DMS 273 treated with DMSO at 0.1 percent for 48 hours (cell line): Measurements from ENCODE around the gene DHODH.
A peak's percentile ranks its signal among the peaks of the same experiment; 100 is the strongest.
"Not testable (repeated sequence)": the region's sequence is repeated elsewhere in the genome, so short reads cannot be mapped to it uniquely, and the experiment has no call there.

Experiments
- DNase-seq: peaks from one replicate; lab custom pipeline; 2025; lab: John Stamatoyannopoulos, UW

Gene DHODH

DNA sequence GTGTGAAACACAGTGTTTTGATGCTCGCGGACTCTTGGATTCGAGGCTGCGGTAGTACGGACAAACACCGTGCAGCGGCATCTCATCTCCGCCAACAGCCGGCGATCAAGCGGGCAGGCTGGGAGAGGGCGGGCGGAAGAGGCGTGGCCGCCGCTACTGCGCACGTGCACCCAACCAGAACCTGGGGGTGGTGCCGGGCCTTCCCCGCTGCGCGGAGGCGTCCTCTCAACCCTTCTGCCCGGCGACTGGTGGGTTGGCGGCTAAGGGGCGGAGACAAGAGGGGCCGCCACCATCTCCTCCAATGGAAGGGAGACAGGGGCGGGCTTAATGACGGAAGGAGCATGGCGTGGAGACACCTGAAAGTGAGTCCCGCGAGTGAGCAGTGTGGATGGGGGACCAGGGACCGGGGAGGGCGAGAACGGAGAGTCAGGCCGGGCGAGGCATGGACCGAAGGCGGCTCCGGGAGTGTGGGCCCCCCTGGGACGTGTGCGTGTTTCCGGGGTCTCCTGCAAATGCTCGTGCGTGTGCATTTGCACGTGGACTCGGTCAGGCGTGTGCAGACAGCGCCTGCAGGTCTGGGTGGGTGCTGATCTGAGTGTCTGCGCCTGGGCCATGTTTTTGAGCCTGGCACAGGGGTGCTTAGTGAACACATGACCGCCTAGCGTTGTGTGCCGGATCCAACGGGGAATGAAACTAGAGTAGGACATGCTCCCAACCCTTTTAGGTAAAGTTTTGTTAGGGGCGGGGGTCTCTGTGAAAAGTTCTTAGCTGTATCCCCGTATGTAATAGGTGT is at the start of gene DHODH:
Gene DHODH, plus strand, starts transcription at position 321 of the 793 bp plus-strand sequence. Its CDS starts 21 bp downstream, at position 342.
- peak; percentile 96 for DNase-seq

DNA sequence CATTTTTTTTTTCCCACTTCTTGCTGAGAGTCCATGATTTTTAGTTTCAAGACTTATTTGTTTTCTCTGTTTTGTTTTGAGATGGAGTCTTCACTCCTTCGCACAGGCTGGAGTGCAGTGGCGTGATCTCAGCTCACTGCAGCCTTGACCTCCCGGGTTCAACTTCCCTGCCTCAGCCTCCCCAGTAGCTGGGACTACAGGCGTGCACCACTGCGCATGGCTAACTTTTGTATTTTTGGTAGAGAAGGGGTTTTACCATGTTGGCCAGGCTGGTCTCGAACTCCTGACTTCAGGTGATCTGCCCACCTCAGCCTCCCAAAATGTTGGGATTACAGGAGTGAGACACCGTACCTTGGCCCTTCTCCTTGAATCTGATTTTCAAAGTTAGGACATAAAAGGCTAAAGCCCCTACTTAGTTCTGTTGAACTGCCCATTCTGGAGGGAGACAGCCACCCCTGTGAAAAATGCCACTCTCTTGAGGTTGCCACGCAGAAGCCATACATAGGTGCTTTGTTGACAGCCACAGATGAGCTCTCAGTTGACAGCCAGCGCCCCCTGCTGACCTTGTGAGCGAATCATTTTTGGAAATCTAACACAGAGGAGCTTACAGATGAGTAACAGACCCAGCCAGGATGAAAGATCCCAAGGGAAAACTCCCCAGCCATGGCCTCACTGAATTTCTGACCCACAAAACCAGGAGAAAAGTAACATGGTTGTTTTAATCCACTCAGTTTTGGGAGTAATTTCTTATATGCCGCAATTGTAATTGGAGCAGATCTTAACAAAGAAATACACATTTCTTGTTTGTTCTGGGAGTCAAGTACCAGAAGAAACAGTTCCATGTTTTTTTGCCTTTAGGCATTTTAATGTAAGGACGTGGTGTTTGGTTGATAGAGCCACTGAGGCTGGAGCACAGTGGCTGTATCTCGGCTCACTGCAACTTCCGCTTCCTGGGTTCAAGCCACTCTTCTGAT is 47.2 kb upstream of the DHODH start:
- peak; percentile 63 for DNase-seq

DNA sequence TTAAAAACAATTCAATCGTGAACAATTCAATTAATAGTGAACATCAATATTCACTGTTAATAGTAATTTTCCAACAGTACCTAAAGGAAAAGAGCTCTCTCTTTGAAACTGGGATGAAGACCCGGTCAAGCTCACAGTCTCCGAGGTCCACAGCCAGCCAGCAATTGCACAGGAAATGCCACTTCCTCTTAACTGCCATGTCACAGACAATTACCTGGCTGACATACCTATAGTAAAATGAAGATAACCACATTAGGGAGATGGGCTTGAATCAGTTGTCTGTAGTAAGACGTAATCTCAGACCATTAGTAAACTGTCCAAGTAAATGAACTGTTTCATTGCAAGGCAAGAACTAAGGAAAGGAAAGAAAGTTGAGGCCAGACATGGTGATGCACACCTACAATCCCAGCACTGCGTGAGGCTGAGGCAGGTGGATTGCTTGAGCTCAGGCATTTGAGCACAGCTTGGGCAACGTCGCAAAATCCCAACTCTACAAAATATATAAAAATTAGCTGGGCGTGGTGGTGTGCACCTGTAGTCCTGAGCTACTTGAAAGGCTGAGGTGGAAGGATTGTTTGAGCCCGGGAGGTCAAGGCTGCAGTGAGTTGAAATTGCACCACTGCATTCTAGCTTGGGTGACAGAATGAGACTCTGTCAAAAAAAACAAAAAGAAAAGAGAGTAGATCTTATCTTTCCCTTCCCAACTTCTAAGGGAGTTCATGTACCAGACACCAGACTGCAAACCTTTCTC is 45.2 kb upstream of the DHODH start:
- DNase-seq: no peak

DNA sequence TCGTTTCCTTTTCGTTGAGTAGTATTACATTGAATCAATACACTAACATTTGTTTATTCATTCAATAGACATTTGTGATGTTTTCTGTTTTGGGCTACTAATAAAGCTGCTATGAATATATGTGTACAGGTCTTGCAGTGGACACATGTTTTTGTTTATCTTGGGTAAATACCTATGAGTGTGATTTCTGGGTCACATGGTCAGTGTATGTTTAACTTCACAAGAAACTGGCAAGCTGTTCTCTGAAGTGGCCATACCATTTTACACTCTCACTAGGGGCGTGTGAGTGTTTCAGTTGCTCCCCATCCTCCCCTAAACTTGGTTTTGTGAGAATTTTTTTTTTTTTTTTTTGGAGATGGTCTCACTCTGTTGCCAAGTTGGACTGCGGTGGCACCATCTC is 43.3 kb upstream of the DHODH start:
- DNase-seq: no peak

DNA sequence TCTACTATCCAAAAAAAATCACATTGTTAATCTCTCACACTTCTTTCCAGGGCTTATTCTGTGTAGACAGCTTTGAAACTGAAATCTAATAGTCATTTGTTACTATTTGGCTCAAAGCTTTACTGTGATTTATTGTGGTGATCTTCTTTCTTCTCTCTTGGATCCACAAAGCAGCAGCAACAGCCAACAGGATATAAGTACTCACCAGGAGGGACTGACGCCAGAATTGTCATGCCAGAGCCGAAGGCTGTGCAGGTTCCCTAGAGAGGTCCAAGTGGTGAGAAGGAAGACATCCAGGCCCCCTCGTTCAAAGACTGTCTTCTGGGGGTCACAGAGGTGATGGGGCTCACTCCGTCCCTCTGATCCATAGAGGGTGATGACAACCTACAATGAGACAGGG is 41.6 kb upstream of the DHODH start:
- no peak for DNase-seq

DNA sequence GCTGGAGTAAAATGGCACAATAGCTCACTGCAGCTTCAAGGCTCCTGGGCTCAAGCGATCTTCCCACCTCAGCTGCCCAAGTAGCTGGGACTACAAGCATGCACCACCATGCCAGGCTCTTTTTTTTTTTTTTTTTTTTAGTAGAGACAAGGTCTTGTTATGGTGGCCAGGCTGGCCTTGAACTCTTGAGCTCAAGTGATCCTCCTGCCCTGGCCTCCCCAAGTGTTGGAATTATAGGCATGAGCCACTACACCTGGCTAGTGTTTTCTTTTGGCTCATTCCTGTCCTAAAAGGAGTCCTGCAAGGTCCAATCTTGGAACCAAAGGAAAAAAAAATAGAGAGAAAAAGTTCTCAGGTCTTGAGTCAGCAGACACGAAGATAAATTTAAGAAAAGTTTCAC is 39.2 kb upstream of the DHODH start:
- DNase-seq: no peak

DNA sequence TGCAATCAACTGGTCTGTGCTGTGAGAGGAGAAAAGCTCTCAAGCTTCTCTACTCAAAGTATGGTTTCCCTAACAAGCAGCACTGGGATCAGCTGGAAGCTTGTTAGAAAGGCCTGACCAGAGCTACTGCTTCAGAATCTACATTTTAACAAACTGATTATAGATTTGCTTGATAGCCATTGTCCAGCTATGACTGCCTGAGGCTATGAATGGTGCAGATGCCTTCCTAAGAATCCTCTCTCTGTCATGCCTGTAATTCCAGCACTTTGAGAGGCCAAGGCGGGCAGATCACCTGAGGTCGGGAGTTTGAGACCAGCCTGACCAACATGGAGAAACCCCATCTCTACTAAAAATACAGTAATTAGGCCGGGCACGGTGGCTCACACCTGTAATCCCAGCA is 37.0 kb upstream of the DHODH start:
- DNase-seq: no peak

DNA sequence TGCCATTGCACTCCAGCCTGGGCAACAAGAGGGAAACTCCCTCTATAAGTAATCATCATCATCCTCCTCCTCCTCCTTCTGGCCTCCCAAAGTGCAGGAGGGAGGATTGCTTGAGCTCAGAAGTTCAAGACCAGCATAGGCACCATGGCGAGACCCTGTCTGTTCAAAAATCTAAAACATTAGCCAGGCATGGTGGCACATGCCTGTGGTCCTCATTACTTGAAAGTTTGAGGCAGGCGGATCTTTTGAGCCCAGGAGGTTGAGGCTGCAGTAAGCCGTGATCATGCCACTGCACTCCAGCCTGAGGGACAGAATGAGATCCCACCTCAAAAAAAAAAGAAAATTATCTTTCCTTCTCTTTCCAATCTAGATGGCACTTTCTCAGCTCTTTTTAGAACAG is 36.2 kb upstream of the DHODH start:
- no peak for DNase-seq

DNA sequence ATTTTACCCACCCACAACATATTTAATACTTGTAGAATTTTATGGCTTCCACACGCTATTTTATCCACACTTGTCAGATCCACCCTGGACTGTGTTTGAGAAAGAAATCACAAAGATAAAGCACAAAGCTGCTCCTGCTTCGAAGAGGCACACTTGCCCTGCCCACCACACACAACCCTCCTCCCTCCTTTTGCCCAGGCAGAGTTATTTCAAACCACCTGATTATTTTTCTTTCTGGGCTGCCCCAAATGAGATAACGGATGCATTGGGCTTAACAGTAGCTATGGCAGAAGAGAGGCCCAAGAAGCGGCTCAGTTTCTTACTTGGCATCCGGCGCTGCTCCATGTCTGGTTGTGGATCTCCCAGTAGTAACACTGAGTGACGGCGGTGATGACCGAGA is 35.5 kb upstream of the DHODH start:
- DNase-seq: no peak

DNA sequence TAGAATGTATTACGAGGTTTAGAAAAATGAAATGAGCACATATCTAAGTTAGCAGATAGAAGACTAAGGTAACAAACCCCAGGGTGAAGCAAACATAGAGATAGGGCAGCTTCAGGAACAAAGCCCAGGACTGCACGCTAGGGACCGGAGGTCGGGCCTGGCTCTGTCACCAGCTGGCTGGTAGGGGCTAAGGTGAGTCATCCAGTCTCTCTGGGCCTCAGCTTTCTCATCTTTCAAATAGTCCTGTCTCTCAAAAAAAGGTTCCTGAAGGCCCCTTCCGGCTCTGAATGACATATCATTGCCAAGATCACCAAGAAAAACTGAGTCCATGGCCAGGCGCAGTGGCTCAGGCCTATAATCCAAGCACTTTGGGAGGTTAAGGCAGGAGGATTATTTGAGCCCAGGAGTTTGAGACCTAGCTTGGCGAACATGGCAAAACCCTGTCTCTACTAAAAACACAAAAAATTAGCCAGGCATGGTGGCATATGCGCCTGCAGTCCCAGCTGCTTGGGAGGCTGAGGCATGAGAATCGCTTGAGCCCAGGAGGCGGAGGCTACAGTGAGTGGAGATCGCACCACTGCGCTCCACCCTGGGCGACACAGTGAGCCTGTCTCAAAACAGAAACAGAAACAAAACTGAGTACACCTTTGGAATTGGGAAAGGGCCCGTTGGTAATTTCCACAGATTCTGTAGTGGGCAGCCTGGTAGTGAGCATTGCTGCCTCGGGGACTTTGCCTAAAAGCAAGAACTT is 34.3 kb upstream of the DHODH start:
- no peak for DNase-seq

DNA sequence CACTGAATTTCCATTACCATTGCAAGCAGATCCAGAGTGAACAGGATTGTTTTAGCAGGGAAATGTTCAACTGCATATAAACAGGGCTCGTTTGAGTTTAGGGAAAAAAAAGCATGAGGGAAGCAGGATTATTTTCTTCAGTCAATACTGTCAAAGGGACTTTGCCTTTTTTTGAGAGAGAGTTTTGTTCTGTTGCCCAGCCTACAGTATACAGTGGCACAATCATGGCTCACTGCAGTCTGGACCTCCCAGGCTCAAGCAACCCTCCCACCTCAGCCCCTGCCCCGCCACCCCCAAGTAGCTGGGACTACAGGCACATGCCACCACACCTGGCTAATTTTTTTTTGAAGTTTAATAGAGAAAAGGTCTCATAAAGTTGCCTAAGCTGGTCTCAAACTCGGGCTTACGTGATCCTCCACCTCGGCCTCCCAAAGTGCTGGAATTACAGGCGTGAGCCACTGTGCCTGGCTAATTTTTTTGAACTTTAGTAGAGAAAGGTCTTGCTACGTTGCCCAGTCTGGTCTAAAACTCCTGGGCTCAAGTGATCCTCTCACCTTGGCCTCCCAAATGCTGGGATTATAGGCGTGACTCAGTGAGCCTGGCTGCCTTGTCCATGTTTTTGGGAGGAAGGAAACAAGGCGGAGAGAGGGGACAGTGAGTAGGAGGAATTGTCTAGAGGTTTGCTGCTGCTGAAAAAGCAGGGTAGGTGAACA is 23.1 kb upstream of the DHODH start:
- DNase-seq: no peak

DNA sequence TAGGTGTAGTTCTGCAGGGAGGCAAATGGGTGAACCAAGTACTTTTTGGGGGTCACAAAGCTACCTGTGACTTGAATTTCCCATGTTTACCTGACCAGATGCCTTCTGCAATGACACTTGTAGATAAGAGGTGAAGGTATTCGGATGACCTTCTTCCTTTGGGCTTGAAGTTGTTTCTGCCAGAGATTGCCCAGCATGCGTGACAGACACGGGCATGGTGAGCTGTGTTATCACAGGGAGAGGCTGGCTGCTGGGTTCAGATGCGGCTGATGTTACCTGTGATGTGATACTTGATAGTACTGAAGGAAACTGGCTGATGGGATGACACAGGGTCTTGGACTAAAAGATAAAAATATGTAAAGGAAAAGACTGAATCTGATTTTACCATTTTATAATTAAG is 22.4 kb upstream of the DHODH start:
- no peak for DNase-seq

DNA sequence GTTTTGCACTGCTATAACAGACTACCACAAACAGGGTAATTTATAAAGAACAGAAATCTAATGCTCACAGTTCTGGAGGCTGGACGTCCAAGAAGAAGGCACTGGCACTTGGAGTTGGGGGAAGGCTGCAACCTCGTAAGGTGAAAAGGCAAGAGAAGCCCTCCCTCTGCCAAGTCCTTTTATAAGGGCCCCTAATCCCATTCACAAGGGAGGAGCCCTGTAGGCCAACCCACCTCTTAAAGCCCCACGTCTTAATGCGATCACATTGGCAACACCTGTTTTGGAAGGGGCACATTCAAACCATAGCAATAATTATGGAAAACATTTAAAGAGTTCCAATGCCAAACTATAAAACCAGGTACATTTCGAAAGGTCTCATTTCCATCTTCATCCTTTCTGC is 13.5 kb upstream of the DHODH start:
- DNase-seq: no peak

DNA sequence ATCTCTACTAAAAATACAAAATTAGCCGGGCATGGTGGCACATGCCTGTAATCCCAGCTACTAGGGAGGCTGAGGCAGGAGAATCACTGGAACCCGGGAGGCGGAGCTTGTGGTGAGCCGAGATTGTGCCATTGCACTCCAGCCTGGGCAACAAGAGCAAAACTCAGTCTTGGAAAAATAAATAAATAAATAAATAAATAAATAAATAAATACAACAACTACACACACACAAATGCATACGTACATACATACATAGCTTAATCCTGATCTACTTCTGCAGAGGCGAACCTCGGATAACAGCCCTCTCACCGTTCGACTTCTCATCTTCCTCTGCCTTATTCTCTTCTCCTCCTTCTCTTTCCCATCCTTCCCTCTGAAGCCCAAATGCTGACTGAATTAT is 11.0 kb upstream of the DHODH start:
- DNase-seq: not testable (repeated sequence)

DNA sequence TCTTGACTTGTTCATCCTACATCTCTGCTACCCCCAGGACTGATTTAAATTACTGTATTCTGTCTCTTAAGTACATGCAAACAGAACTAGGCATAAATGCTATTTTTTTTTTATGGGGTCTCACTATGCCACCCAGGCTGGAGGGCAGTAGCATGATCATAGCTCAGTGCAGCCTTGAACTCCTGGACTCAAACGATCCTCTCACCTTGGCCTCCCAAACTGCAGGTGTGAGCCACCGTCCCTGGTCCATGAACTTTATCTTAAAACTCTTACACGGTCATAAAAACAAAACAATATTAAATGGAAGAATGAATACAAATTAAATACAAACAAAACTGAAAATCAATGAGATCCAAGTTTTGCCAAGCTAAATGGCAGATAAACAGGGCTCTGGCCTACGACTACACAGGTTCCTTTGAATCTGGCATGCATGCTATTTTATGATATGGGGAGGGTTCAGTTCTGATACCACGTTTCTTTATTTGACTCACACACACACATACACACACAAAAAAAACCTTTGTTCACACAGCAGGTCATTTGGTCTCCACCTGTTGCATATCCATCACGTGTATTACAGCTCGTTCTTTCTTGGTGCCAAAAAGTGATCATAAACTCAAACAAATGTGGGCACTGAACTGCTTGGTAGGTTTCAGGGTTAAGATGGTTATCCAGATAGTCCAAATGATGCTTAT is 7.2 kb upstream of the DHODH start:
- DNase-seq: no peak

DNA sequence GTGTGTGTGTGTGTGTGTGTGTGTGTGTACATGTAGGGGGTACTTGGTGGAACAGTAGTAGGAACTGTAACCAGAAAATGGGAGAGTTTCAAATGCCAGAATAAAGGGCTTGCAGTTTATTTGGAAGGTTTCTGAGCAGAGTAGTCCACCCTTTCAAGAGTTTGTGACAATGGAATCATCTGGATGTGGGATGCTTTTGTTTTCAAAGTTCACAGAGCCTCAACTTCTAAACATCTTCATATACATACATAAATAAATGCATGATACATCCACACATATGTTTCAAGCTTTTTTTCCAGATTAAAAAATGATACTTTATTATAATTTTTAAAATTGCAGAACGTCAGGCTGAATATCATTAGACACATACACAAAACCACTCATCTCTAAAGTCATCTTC is 5.9 kb upstream of the DHODH start:
- no peak for DNase-seq

DNA sequence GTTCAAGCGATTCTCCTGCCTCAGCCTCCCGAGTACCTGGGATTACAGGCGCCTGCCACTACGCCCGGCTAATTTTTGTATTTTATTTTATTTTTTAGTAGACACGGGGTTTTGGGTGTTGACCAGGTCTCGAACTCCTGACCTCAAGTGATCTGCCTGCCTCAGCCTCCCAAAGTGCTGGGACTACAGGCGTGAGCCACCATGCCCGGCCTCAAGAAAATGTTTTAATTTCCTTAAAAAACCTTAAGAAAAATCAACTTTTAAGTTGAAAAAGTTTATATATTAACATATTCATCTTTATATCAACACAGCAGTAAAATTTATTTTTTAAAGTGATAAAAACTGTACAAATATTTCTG is 500 bp upstream of the DHODH start:
- not testable (repeated sequence) for DNase-seq

DNA sequence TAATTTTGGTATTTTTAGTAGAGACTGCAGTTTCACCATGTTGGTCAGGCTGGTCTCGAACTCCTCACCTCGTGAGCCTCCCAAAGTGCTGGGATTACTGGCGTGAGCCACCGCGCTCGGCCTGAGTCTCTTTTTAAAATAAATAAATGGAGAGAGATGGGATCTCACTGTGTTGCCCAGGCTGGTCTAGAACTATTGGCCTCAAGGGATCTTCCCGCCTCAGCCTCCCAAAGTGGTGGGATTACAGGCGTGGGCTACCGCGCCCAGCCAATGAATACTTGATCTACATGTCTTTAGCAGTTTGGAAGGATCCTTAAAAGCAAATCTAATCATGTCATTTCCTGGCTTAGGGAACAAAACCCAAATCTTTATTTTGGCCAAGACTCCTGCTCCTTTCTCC is 1.2 kb downstream of the DHODH start:
- no peak for DNase-seq

DNA sequence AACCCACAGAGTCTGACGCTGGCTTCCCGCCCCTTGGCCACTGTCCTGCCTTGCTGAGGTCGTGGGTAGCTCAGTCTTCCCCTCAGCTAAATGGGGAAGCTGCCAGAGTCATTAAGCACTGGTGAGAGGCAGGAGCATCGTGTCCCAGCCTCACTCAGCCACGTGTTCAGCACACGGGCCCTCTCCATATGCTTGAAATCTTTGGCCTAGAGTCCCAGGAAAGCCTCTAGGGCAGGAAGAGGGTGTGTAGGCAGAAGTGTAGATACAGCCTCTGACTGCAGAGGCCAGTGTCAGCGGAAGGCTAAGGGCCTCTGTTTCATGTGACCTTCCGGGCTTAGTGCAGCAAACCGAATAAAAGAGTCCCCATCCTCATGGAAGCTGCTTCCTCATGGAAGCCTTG is 4.1 kb downstream of the DHODH start:
- no peak for DNase-seq

DNA sequence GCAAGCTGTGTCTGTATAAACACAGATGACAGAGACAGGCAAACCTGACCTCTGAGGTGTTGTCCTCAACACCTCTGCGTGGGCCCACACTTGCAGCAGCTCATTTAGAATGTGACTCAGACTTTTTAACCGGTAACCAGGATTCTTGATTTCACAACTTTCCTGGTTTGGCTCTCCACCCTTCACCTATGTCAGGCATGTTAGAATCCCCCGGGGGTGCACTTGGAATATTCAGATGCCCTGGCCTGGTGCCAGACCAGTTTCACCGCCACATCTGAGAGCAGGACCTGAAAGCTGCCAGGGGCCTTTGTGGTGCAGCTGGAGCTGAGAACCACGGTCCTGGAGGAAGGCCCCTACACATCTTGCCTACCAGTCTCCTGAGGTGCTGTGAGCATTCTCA is 4.8 kb downstream of the DHODH start:
- DNase-seq: no peak
